Stimulated activated CD8-positive, alpha-beta memory T cell treated with anti-CD3 and anti-CD28 coated beads, Interleukin-12 subunit alpha, Interleukin-12 subunit beta, amount 100 ng/mL, for 24 hours (primary cell): Measurements from ENCODE around the gene HNRNPU.
"Not testable (repeated sequence)": the region's sequence is repeated elsewhere in the genome, so short reads cannot be mapped to it uniquely, and the experiment has no call there.

Source experiments
- DNase-seq: peaks from one replicate; pipeline ENCODE4 v3.0.0-alpha.2; 2020; ENCODE audit errors: extremely low read depth

The HNRNPU gene

GRCh38 chr1:244840219-244840794 lies 24.0 kb downstream of the HNRNPU start:
- DNase-seq, result no peak

GRCh38 chr1:244839656-244840055 lies 24.7 kb downstream of the HNRNPU start:
- DNase-seq, result no peak

GRCh38 chr1:244837597-244838258 lies 26.6 kb downstream of the HNRNPU start:
- no peak for DNase-seq

- no peak for DNase-seq
Measured at GRCh38 chr1:244836584-244836983, 27.8 kb downstream of the HNRNPU start.

- no peak for DNase-seq
Measured at GRCh38 chr1:244836135-244836521, 28.2 kb downstream of the HNRNPU start.

- peak; percentile 71 for DNase-seq
Measured at GRCh38 chr1:244835276-244836134, 28.8 kb downstream of the HNRNPU start, which contains the start of gene COX20. Gene COX20 (plus strand): TSS chr1:244835658. CDS start chr1:244835715, 57 bp downstream.

- peak; percentile 74 for DNase-seq
Measured at GRCh38 chr1:244834543-244835275, 29.6 kb downstream of the HNRNPU start.

- DNase-seq, result peak; percentile 8
Measured at GRCh38 chr1:244833734-244834542, 30.4 kb downstream of the HNRNPU start.

- DNase-seq, result not testable (repeated sequence)
Measured at GRCh38 chr1:244833260-244833659, 31.1 kb downstream of the HNRNPU start.

GRCh38 chr1:244830639-244831038 lies 33.7 kb downstream of the HNRNPU start:
- no peak for DNase-seq

GRCh38 chr1:244826712-244827111 lies 37.6 kb downstream of the HNRNPU start:
- DNase-seq, result no peak

- DNase-seq, result no peak
Measured at GRCh38 chr1:244822878-244823277, 41.5 kb downstream of the HNRNPU start.

- no peak for DNase-seq
Measured at GRCh38 chr1:244821134-244821533, 43.2 kb downstream of the HNRNPU start.

- DNase-seq, result no peak
Measured at GRCh38 chr1:244820131-244820530, 44.2 kb downstream of the HNRNPU start.

- no peak for DNase-seq
Measured at GRCh38 chr1:244817415-244817894, 46.9 kb downstream of the HNRNPU start.

- no peak for DNase-seq
Measured at GRCh38 chr1:244815600-244816099, 48.7 kb downstream of the HNRNPU start.

- DNase-seq, result no peak
Measured at GRCh38 chr1:244813327-244813726, 51.0 kb downstream of the HNRNPU start.

GRCh38 chr1:244810221-244810620 lies 54.1 kb downstream of the HNRNPU start:
- no peak for DNase-seq

GRCh38 chr1:244807138-244807537 lies 57.2 kb downstream of the HNRNPU start:
- DNase-seq, result no peak

- DNase-seq, result no peak
Measured at GRCh38 chr1:244804841-244805240, 59.5 kb downstream of the HNRNPU start.
